ENCODE measurements around the gene DESI1. TPM values are rescaled to one million over a fixed set of nuclear protein-coding genes. Genes with fewer than 3 reads are reported as not detected.
"Not testable (repeated sequence)": the region's sequence is repeated elsewhere in the genome, so short reads cannot be mapped to it uniquely, and the experiment has no call there.

DESI1 gene
- total RNA-seq, 2 experiments from 2014 or later, result 91.6 to 97.3 TPM

GRCh38 chr22:41572305-41572704 is 48.5 kb downstream of the DESI1 start:
- CTCF ChIA-PET, result interaction anchor here (0.6 kb wide), 1 partner anchor 19 kb away, joined by 3 read pairs; no protein-coding TSS in a partner anchor
- POLR2A ChIA-PET, result not testable (repeated sequence)

DNA sequence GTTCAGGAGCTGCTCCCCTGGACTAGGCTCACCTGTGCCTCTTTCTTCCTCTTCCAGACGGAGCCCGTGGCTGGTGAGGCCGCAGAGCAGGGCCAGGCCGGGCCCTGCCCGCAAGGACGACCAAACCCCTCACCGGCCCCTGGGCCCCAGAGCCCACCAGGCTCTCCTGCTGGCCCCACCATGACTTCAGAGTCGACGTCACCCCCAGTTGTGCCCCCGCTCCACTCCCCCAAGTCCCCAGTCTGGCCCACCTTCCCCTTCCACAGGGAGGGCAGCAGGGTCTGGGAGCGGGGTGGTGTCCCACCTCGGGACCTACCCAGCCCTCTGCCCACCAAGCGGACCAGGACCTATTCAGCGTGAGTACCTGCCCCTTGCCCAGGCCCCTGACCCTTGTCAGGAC is 49.1 kb downstream of the DESI1 start:
- ChIA-PET CTCF (no interaction called here), POLR2A (no interaction called here)

DNA sequence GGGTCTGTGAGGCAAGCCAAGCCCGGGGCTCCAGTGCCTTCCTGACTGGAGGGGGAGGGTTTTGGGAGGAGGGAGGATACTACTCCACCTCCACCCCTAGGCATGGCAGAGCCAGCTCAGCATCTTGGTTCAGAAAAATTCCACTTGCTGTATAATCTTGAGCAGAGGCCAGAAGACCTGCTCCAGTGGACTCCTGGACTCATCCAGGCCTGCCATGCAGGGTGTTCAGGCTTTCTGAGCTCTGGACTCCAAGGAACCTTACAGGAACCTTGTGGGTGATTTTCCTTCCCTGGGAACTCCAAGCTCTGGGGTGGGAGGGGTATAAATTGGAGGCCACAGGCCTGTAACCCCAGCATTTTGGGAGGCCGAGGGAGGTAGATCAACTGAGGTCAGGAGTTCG is 50.6 kb downstream of the DESI1 start:
- POLR2A ChIA-PET, result interaction anchor here (0.7 kb wide), 1 partner anchor 84 kb away, joined by 4 read pairs; no protein-coding TSS in a partner anchor

GRCh38 chr22:41568811-41569210 is 52.0 kb downstream of the DESI1 start:
- POLR2A ChIA-PET, result no interaction called here
- CTCF ChIA-PET, result no interaction called here

More for the DNA sequence above, 50.6 kb downstream of the DESI1 start:
- CTCF ChIA-PET, result interaction anchor here (0.7 kb wide), 1 partner anchor 27 kb away, joined by 5 read pairs; no protein-coding TSS in a partner anchor

DNA sequence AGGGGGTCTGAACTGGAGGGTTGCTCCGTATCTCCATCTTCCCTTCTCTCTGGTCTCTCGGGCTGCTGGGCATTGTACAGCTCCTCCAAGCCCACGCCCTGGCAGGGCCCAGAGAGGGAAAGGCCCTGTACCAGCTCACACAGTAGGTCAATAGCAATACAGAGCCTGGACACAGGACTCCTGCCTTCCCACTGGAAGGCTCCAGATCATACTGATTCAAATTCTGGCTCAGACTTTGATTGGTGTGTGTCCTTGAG is 53.4 kb downstream of the DESI1 start:
- ChIA-PET POLR2A (no interaction called here), CTCF (no interaction called here)

GRCh38 chr22:41565403-41566054 is 55.3 kb downstream of the DESI1 start:
- CTCF ChIA-PET, result interaction anchor here (0.7 to 1.1 kb wide), 2 partner anchors 11 to 20 kb away, joined by 3 read pairs; no protein-coding TSS in a partner anchor

GRCh38 chr22:41564563-41564962 is 56.3 kb downstream of the DESI1 start:
- ChIA-PET POLR2A (interaction anchor here (0.7 kb wide), 1 partner anchor 17 kb away, joined by 6 read pairs; no protein-coding TSS in a partner anchor), CTCF (interaction anchor here (0.7 to 1.1 kb wide), 2 partner anchors 12 to 19 kb away, joined by 3 read pairs; no protein-coding TSS in a partner anchor)

More at GRCh38 chr22:41565403-41566054, 55.3 kb downstream of the DESI1 start:
- POLR2A ChIA-PET, result interaction anchor here (0.7 kb wide), 1 partner anchor 16 kb away, joined by 6 read pairs; no protein-coding TSS in a partner anchor

DNA sequence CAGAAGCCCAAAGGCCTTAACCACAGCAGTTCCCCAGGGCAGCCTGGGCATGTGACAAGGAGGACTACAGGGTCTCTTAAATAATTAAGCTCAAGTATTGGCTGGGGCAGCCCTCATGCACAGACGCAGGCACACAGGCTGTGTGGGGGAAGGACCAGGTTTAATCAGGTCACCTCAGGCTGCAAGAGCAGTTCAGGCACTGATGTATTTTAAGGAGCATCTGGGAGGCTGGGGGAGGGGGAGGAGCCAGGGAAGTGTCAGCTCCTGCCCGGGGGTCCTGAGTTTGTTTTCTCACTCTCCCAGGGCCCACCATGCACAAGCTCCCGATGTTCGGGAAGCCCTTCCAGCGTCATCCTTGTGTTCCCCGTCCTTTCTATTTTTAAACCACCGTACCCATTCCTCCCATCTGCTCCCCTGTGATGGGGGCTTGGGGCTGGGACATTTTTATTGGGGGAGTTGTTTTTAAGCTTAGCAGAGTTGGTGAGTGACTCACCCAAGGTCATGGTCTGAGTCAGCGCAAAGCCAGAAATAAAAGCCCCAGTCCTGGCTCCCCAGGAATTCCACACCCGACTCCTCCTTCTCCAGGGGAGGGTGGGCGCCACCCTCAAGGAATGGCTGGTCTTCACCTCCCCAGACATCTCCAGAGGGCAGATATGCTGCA is 57.7 kb downstream of the DESI1 start:
- POLR2A ChIA-PET, result no interaction called here

DNA sequence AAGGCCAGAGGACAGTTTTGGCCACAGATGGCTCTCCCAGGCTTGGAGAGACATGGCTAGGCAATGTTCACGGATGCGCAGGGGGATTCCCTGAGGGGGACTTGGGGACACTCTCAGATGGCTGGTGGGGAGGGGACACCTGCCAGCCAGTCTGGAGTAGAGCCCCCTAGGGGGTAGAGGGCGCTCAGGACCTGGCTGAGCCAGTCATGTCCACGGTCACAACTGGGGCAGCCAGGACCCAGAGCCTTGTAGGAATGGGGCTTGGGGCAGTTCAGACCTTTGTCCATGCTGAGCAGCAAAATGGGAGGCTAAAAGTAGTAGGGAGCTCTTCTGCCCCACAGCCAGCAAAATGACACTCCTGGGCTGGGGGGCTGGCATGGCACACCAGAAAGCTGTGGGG is 58.4 kb downstream of the DESI1 start:
- ChIA-PET CTCF (no interaction called here), POLR2A (no interaction called here)

More for the DNA sequence above, 57.7 kb downstream of the DESI1 start:
- CTCF ChIA-PET, result no interaction called here

DNA sequence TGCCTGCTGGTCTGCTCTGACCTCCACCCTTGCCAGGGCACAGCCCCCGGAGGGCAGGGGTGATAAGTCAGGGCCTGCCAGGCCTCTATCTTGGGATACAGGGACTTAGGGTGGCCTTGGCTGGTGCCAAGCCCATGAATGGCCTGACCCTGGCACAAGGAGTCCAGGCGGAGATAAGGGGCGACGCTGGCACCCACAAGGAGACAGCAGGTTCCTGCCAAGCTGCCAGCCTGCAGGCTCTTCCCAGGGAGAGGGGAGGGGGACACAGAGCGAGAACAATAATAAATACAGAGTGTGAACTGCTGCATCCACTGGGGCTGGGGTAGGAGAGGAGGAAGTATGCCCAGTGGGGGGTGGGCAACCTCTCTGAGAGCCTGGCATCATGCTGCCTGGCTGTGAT is 59.1 kb downstream of the DESI1 start:
- ChIA-PET CTCF (no interaction called here), POLR2A (no interaction called here)

GRCh38 chr22:41561335-41561734 is 59.5 kb downstream of the DESI1 start:
- ChIA-PET CTCF (no interaction called here), POLR2A (no interaction called here)

- POLR2A ChIA-PET, result interaction anchor here (0.5 kb wide), 1 partner anchor 262 kb away, joined by 6 read pairs; no protein-coding TSS in a partner anchor
- CTCF ChIA-PET, result interaction anchor here (0.7 kb wide), 1 partner anchor 20 kb away, joined by 3 read pairs; no protein-coding TSS in a partner anchor
These were observed 60.8 kb downstream of the DESI1 start for GRCh38 chr22:41560095-41560471.

DNA sequence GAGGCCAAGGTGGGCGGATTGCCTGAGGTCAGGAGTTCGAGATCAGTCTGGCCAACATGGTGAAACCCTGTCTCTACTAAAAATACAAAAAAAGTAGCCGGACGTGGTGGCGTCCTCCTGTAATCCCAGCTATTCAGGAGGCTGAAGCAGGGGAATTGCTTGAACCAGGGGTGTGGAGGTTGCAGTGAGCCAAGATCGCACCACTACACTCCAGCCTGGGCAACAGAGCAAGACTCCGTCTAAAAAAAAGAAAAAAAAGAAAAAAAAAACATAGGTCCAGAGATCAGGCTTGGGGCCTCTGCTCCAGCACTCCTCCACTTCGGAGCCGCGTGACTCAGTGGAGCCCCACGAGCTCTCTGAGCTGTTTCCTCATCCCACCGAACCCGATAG is 62.6 kb downstream of the DESI1 start:
- CTCF ChIA-PET, result interaction anchor here (0.9 kb wide), 1 partner anchor 155 kb away, joined by 3 read pairs; no protein-coding TSS in a partner anchor
- POLR2A ChIA-PET, result not testable (repeated sequence)

DNA sequence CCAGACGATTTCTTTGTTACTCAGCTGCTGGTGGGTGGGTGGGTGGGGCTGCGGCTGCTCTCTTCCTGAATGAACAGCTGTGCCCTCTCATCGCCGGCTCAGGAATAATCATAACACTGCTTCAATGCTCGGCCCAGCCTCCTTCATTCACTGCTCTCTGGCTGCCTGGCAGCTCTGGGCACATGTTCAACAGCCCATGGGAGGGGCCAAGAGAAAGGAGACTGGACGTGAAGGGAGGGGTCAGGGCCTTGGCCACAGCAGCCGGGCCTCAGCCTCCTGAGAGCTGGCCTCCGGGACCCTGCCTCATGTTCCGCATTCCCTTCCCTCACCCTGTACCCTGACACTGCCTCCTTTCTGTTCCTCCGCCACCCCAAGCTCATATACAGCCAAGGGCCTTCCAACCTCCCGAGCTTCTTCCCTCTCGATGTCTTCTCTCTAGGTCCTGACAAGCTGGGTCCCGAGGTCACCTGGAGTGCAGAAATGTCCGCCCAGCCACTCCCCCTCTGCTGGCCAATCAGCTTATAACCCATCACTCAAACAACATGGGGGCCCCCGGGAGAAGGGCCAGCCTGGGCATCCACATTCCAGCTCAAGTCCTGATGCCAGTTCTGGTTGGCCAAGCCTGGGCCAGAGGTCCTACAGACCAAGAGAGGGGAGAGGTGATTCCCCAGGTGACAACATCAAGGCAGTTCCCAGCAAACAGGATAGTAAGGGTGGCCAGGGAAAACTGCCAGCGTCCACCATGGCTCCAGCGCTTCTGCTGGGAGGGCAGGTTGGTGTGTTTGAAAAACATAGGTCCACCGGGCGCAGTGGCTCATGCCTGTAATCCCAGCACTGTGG is 63.2 kb downstream of the DESI1 start:
- CTCF ChIA-PET, result interaction anchor here (0.9 kb wide), 1 partner anchor 154 kb away, joined by 3 read pairs; no protein-coding TSS in a partner anchor

DNA sequence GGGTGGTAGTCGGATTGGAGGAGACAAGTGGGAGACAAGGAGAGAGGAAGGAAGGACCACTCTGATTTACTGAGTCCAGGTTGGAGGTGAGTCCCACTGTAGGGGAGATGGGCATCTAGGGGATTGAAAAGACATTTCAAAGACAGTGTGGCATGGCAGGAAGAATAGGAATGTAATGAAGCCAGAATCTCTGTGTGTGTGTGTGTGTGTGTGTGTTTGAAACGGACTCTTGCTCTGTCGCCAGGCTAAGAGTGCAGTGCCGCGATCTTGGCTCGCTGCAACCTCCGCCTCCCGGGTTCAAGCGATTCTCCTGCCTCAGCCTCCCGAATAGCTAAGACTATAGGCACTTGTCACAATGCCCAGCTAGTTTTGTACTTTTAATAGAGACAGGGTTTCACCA is 64.3 kb downstream of the DESI1 start:
- ChIA-PET CTCF (no interaction called here), POLR2A (no interaction called here)

More for the DNA sequence above, 63.2 kb downstream of the DESI1 start:
- POLR2A ChIA-PET, result no interaction called here

- POLR2A ChIA-PET, result no interaction called here
- CTCF ChIA-PET, result no interaction called here
These were observed 65.4 kb downstream of the DESI1 start for GRCh38 chr22:41555325-41555982.

GRCh38 chr22:41551877-41552582 is 68.8 kb downstream of the DESI1 start:
- CTCF ChIA-PET, result interaction anchor here (0.6 kb wide), 2 partner anchors 8 to 381 kb away, joined by 3 read pairs; no protein-coding TSS in a partner anchor
- POLR2A ChIA-PET, result interaction anchor here (0.6 to 0.7 kb wide), 2 partner anchors 17 to 144 kb away, joined by 3 to 7 read pairs; no protein-coding TSS in a partner anchor

DNA sequence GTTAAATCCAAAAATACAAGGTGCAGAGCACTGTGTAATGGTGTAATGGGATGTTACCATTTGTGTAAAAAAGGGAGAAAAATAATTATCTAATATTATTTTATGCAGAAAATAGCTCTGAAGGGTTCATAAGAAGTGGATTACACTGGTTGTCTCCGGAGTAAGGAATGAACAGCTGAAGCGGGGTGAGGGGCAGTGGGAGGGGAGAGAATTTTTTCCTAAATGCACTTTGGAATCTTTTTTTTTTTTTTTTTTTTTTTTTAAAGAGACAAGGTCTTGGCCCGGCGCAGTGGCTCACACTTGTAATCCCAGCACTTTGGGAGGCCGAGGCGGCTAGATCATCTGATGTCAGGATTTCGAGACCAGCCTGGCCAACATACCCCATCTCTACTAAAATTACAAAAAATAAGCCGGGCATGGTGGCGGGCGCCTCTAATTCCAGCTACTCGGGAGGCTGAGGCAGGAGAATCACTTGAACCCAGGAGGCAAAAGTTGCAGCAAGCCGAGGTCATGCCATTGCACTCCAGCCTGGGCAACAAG is 69.8 kb downstream of the DESI1 start:
- ChIA-PET POLR2A (interaction anchor here (0.7 kb wide), 1 partner anchor 16 kb away, joined by 3 read pairs; no protein-coding TSS in a partner anchor), CTCF (no interaction called here)

GRCh38 chr22:41548830-41549211 is 72.0 kb downstream of the DESI1 start:
- ChIA-PET CTCF (interaction anchor here (0.7 to 1.2 kb wide), 2 partner anchors 22 to 60 kb away, joined by 3 read pairs; no protein-coding TSS in a partner anchor), POLR2A (no interaction called here)

Measured in activated CD8-positive, alpha-beta memory T cell treated with anti-CD3 and anti-CD28 coated beads for 36 hours (primary cell).